Panc1 (cell line): ENCODE data around the gene APLF. TPM values are rescaled to one million over a fixed set of nuclear protein-coding genes. Genes with fewer than 3 reads are reported as not detected.

Experiments
- ATAC-seq: fragments of 200-7000 bp; cut with Tn5 transposase; 2 replicates; pipeline ENCODE4 v1.9.1; 2020; ENCODE audit warnings: mild to moderate bottlenecking, moderate library complexity
- BruUV-seq: library from RNA; stranded (reverse); fragments of 400-500 nt; replicated peaks from 2 replicates; lab custom pipeline; 2021; lab: Mats Ljungman, UMichigan
- CTCF ChIA-PET: fragments of 300-600 bp; sonication (Branson Sonifier 250); formaldehyde crosslinking; loops from one replicate; lab custom pipeline; 2022; ENCODE audit warnings: antibody characterized with exemption; lab: Charles Lee
- POLR2A ChIA-PET: fragments of 300-600 bp; sonication (Branson Sonifier 250); formaldehyde crosslinking; loops from one replicate; lab custom pipeline; 2022; ENCODE audit warnings: antibody characterized with exemption; lab: Charles Lee
- DNase-seq: peaks from one replicate; pipeline ENCODE4 v3.0.0-alpha.2; 2010; ENCODE audit warnings: low read depth, low spot score
- H3K27ac ChIP-seq: 2 replicates; pipeline ENCODE4 v1.5.1; 2011; ENCODE audit warnings: mild to moderate bottlenecking, low read length, inconsistent platforms
- H3K27me3 ChIP-seq: fragments of 200-500 bp; sonication (Bioruptor generic); 2 replicates; pipeline ENCODE4 v1.6.0; 2014; ENCODE audit warnings: low read length, inconsistent platforms; ENCODE audit not compliant: control insufficient read depth, insufficient read depth
- H3K36me3 ChIP-seq: fragments of 200-500 bp; sonication (Bioruptor generic); 2 replicates; pipeline ENCODE4 v1.5.1; 2014; ENCODE audit warnings: inconsistent platforms, mild to moderate bottlenecking, low read length, moderate library complexity; ENCODE audit not compliant: control insufficient read depth, insufficient read depth
- H3K4me1 ChIP-seq: 2 replicates; pipeline ENCODE4 v1.5.1; 2011; ENCODE audit warnings: inconsistent platforms, mild to moderate bottlenecking, low read length, moderate library complexity; ENCODE audit not compliant: control insufficient read depth, insufficient read depth
- H3K4me3 ChIP-seq, 2 experiments: 2 replicates each; pipeline ENCODE4 v1.5.1; 2011 to 2012; ENCODE audit warnings: low read depth in 2 of 2, low read length in 2 of 2, mild to moderate bottlenecking in 2 of 2, inconsistent platforms in 1 of 2, moderate library complexity in 1 of 2
- H3K9me3 ChIP-seq: fragments of 200-500 bp; sonication (Bioruptor generic); 2 replicates; pipeline ENCODE4 v1.5.1; 2014; ENCODE audit warnings: low read depth, mild to moderate bottlenecking, inconsistent platforms, low read length, moderate library complexity; ENCODE audit not compliant: control insufficient read depth, insufficient read depth
- CTCF ChIP-seq: fragments of 450-650 bp; IDR thresholded peaks from 2 replicates; pipeline ENCODE4 v1.5.1; 2017; ENCODE audit warnings: mild to moderate bottlenecking
- POLR2AphosphoS5 ChIP-seq: IDR thresholded peaks from 2 replicates; pipeline ENCODE4 v1.6.1; 2012; ENCODE audit warnings: mild to moderate bottlenecking, low read depth, low read length, moderate library complexity
- SIN3A ChIP-seq: IDR thresholded peaks from 2 replicates; pipeline ENCODE4 v1.6.1; 2012; ENCODE audit warnings: low read depth, mild to moderate bottlenecking, low read length, moderate library complexity, borderline replicate concordance; ENCODE audit not compliant: insufficient read depth
- TCF7L2 ChIP-seq: IDR thresholded peaks from 2 replicates; pipeline ENCODE4 v1.6.1; 2011; ENCODE audit warnings: mild to moderate bottlenecking, low read depth, low read length, inconsistent platforms
- in situ Hi-C: cut with HindIII; loops from 2 replicates; pipeline ENCODE4 v1.10.0; 2016; ENCODE audit warnings: low sequenced_read_pairs, low pct_unique_long_range_greater_than_20kb
- intact Hi-C: fragments of 100-400 bp; cut with micrococcal nuclease; formaldehyde crosslinking; loops from one replicate; pipeline ENCODE4 v1.10.0; 2022; ENCODE audit not compliant: unreplicated experiment
- total RNA-seq: library from RNA; stranded (reverse); gene quantifications from one replicate; pipeline ENCODE4 v1.2.1, GENCODE V29; 2021; ENCODE audit not compliant: unreplicated experiment
- TF ChIP-seq, protein P1 (sequence below), 2 experiments: IDR thresholded peaks; 2 replicates each; pipeline ENCODE4 v1.6.1; 2011 to 2012; ENCODE audit warnings: low read depth in 2 of 2, control low read depth in 1 of 2, low read length in 1 of 2, mild to moderate bottlenecking in 1 of 2, moderate library complexity in 1 of 2; ENCODE audit not compliant: insufficient read depth in 1 of 2

The APLF gene
- total RNA-seq, 1 experiment from 2014 or later, result 2.6 TPM

DNA sequence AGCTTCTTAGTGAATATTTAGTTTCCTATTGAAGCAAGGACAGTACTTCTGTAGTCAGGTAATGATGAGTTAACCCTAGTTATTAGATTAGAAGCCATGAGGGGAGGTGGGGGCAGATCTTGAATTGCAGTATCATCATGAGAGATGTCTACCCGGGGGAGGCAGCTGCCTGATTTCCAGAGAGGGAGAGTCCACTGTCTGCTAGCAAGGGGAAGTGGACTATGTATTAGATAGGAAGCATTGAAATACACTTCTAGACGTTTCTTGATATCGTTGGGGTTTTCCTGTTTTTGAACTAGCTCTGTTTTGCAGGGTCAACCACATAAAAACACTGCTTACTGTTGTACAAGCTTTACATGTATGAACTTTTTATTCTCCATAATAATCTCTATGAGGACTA, 38.8 kb downstream of the APLF start:
- no peak for DNase-seq
- H3K27ac ChIP-seq, result no peak overlapping the region
- no TSS peak for BruUV-seq
- intact Hi-C loops, result no loop called here
- H3K9me3 ChIP-seq, result no peaks in the 10 kb centered on the region
- H3K36me3 ChIP-seq, result no peaks in the 10 kb centered on the region; the same call in 1 of the 2 replicates
- no peaks in the 10 kb centered on the region for H3K27me3 ChIP-seq
- CTCF ChIA-PET, result no interaction called here
- in situ Hi-C loops, result no loop called here
- no peaks in the 10 kb centered on the region for H3K4me1 ChIP-seq
- H3K4me3 ChIP-seq, result no peak overlapping the region
- no peak for ATAC-seq
- POLR2A ChIA-PET, result interaction anchor here (0.6 kb wide), 1 partner anchor 282 kb away, joined by 7 read pairs; no protein-coding TSS in a partner anchor
- TF ChIP-seq, protein P1, sequence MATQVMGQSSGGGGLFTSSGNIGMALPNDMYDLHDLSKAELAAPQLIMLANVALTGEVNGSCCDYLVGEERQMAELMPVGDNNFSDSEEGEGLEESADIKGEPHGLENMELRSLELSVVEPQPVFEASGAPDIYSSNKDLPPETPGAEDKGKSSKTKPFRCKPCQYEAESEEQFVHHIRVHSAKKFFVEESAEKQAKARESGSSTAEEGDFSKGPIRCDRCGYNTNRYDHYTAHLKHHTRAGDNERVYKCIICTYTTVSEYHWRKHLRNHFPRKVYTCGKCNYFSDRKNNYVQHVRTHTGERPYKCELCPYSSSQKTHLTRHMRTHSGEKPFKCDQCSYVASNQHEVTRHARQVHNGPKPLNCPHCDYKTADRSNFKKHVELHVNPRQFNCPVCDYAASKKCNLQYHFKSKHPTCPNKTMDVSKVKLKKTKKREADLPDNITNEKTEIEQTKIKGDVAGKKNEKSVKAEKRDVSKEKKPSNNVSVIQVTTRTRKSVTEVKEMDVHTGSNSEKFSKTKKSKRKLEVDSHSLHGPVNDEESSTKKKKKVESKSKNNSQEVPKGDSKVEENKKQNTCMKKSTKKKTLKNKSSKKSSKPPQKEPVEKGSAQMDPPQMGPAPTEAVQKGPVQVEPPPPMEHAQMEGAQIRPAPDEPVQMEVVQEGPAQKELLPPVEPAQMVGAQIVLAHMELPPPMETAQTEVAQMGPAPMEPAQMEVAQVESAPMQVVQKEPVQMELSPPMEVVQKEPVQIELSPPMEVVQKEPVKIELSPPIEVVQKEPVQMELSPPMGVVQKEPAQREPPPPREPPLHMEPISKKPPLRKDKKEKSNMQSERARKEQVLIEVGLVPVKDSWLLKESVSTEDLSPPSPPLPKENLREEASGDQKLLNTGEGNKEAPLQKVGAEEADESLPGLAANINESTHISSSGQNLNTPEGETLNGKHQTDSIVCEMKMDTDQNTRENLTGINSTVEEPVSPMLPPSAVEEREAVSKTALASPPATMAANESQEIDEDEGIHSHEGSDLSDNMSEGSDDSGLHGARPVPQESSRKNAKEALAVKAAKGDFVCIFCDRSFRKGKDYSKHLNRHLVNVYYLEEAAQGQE (IDR thresholded peaks at IDR 0.05; ENCODE audit: insufficient read depth in 1 of 2, low read depth in 2 of 2, low read length in 1 of 2), result no peak
- TF ChIP-seq POLR2AphosphoS5, result no peak
- no peak for TF ChIP-seq SIN3A
- TF ChIP-seq TCF7L2, result no peak
- no peak for TF ChIP-seq CTCF

DNA sequence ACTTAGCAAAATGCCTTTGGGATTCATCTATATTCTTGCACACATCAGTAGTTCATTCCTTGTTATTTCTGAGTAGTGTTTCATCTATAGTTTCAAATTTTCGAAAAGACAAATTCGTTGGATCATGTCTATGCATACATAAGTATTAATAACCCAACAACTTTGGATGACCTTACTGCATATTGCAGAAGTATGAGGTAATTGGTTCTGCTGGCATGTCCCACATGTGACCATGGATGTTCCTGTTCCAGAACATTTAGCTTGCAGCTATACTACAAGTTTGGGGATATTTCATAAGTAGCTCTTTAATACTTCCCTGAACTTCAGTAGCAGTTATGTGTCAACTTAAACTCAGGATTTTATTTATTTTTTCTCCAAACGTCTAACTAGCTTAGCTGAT, 44.9 kb downstream of the APLF start:
- H3K4me3 ChIP-seq, result no peak overlapping the region
- no peaks in the 10 kb centered on the region for H3K27me3 ChIP-seq
- no peaks in the 10 kb centered on the region for H3K9me3 ChIP-seq
- H3K4me1 ChIP-seq, result no peaks in the 10 kb centered on the region
- CTCF ChIA-PET, result no interaction called here
- in situ Hi-C loops, result no loop called here
- BruUV-seq, result no TSS peak
- no peaks in the 10 kb centered on the region; the same call in 1 of the 2 replicates for H3K36me3 ChIP-seq
- no peak for ATAC-seq
- POLR2A ChIA-PET, result no interaction called here
- no peak overlapping the region for H3K27ac ChIP-seq
- no peak for DNase-seq
- TF ChIP-seq TCF7L2 (no peak), POLR2AphosphoS5 (no peak), CTCF (no peak), SIN3A (no peak)
- TF ChIP-seq, protein P1 (IDR thresholded peaks at IDR 0.05; ENCODE audit: insufficient read depth in 1 of 2, low read depth in 2 of 2, low read length in 1 of 2), result no peak
- intact Hi-C loops, result no loop called here
